Pulmonary artery endothelial cell (primary cell): ENCODE data around the gene HOOK2. TPM values are rescaled to one million over a fixed set of nuclear protein-coding genes. Genes with fewer than 3 reads are reported as not detected.
"Not testable (repeated sequence)": the region's sequence is repeated elsewhere in the genome, so short reads cannot be mapped to it uniquely, and the experiment has no call there.

Experiments
- DNase-seq: peaks from one replicate; pipeline ENCODE4 v3.0.0-alpha.2; 2011; ENCODE audit warnings: low read depth, low spot score
- total RNA-seq: library from RNA; depleted of rRNA; stranded (reverse); fragments of >200 nt; gene quantifications from 2 replicates; pipeline ENCODE4 v1.2.3, GENCODE V29; 2014

The HOOK2 gene, protein sequence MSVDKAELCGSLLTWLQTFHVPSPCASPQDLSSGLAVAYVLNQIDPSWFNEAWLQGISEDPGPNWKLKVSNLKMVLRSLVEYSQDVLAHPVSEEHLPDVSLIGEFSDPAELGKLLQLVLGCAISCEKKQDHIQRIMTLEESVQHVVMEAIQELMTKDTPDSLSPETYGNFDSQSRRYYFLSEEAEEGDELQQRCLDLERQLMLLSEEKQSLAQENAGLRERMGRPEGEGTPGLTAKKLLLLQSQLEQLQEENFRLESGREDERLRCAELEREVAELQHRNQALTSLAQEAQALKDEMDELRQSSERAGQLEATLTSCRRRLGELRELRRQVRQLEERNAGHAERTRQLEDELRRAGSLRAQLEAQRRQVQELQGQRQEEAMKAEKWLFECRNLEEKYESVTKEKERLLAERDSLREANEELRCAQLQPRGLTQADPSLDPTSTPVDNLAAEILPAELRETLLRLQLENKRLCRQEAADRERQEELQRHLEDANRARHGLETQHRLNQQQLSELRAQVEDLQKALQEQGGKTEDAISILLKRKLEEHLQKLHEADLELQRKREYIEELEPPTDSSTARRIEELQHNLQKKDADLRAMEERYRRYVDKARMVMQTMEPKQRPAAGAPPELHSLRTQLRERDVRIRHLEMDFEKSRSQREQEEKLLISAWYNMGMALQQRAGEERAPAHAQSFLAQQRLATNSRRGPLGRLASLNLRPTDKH
- 11.4 and 11.5 TPM in 2 replicates for total RNA-seq

DNA sequence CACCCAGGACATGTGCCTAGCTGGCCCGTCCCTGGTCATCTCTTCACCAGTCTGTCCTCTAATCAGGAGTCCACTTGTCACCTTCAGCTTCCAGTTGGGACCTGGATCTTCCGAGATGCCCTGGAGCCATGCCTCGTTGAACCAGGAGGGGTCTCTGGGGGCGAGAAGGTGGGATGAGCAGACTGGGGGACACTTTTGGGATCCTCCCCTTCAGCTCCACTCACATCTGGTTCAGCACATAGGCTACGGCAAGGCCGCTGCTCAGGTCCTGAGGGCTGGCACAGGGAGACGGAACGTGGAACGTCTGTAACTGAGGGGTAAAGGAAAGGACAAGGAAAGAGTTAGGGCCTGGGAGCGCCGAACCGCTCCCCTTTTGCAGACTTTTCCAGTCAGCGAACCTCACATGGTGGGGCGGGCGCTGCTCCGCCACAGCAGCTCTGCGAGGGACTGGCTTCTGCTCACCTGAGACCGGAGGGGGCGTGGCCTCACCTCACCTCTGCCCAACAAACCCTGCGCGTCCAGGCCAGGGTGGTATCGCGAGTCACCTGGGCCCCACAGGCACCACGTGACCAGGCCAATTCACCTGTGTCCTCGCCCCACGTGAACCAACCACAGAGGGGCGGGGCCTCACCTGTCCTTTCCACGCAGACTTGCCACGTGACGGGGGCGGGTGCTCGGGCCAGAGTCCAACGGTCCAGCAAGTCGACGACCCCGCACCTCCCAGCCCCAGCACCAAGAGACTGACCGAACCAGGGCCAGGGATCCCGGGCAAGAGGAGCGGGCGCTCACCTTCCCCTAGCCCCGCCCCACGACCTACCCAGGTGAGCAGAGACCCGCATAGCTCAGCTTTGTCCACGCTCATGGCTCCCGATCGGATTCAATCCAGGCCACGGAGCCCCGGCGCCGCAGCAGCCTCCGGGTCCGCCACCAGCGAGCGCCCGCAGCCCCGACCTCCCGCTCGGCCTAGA, at the start of gene HOOK2:
TSS of gene HOOK2 (minus strand) at position 965 of the 968 bp plus-strand sequence. CDS start at position 862, 103 bp downstream.
- DNase-seq, result no peak

DNA sequence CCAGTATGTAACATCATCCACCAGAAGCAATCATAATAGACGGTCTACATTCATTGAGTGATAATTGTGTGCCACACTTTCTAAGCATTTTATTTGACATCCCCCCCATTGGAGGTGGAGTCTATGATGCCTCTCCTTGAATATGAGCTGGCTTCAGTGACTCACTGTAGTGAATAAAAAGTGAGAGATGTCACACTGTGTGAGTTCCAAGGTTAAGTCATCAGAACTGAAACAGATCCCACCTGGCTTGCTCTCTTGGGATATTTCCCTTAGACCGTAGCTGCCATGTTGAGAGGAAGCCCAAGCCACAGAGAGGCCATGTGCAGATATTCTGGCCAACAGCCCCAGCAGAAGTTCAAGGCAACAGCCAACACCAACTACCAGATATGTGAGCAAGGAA, 46.4 kb upstream of the HOOK2 start:
- DNase-seq, result no peak

DNA sequence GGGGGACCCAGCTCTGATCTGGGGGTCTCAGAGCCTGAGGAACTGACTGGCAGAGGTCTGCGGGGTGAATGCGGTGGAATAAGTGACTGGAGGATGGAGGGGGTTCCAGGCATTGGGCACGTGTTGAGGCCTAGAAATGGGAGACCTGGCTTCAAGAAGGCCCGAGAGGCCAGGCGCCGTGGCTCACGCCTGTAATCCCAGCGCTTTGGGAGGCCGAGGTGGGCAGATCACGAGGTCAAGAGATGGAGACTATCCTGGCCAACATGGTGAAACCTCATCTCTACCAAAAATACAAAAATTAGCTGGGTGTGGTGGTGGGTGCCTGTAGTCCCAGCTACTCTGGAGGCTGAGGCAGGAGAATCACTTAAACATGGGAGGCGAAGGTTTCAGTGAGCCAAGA, 42.5 kb upstream of the HOOK2 start:
- not testable (repeated sequence) for DNase-seq

DNA sequence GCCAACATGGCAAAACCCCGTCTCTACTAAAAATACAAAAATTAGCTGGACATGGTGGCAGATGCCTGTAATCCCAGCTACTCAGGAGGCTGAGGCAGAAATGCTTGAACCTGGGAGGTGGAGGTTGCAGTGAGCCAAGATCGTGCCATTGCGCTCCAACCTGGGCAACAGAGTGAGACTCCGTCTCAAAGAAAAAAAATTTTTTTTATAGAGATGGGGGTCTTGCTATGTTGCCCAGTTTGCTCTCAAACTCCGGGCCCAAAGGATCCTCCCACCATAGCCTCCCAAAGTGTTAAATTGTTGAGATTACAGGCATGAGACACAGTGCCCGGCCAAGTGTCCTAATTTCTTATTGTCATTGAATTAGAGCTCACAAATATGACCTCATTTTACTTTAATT, 41.8 kb upstream of the HOOK2 start:
- not testable (repeated sequence) for DNase-seq

DNA sequence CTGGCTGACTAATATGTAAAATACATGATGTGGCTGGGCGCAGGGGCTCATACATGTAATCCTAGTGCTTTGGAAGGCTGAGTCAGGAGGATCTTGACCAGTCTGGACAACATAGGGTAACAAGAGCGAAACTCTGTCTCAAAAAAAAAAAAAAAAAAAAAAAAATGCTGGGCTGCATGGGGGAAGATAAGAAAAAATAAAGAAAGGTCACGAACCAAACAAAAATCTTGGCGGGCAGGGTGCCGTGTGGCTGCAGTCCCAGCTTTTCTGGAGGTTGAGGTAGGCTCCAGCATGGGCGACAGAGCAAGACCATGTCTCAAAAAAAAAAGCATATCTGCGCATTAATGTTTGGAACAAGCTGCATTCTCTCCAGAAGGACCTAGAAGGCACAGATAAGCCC, 39.7 kb upstream of the HOOK2 start:
- DNase-seq, result no peak

DNA sequence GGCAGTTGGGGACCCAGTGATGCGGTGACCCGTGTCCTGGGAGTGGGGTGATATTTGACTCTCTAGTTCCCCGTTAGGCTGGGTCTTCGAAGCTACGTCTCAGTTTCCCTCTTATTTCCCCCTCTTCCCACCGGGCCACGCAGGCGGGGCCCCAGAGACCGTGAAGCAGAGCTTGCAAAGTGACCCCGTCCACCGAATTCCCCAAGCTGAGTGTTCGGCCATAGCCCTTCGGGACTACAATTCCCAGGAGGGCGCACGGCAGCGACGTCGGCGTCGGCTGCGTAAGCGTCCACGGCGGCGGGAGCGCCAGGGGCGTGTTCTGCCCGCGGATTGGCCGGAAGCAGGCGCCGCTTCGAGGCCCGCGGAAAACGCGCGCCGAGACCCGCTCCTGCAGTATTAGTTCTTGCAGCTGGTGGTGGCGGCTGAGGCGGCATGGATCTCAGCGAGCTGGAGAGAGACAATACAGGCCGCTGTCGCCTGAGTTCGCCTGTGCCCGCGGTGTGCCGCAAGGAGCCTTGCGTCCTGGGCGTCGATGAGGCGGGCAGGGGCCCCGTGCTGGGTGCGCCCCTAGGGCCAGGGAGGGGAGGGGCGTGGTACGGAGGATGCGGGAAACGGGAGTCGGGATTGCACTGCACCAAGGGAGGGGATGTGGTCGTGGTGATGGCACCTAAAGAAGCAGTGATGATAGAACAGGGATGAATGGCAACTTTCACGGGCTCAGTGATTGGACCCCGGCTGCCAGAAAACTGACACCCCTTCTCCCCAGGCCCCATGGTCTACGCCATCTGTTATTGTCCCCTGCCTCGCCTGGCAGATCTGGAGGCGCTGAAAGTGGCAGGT, 31.1 kb upstream of the HOOK2 start, which contains the start of gene RNASEH2A:
TSS of gene RNASEH2A (plus strand) at position 343 of the 840 bp plus-strand sequence. CDS start at position 433, 90 bp downstream.
- peak; percentile 59 for DNase-seq

DNA sequence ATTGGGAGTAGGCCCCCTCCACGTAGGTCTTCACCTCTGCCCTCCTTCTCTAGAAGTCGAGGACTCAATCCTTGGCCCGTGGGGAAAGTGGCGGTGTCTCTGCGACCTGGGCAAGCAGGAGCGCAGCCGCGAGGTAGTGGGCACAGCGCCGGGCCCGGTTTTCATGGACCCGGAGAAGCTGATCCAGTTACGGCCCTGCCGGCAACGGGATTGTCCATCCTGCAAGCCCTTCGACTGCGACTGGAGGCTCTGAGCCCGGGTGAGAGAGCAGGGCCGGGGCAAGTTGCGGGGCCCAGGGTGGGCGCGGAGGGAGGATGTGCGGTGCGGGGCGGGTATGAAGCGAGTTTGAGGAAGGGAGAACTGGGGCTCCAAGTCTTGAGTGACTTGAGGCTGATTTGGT, 28.7 kb upstream of the HOOK2 start:
- no peak for DNase-seq

DNA sequence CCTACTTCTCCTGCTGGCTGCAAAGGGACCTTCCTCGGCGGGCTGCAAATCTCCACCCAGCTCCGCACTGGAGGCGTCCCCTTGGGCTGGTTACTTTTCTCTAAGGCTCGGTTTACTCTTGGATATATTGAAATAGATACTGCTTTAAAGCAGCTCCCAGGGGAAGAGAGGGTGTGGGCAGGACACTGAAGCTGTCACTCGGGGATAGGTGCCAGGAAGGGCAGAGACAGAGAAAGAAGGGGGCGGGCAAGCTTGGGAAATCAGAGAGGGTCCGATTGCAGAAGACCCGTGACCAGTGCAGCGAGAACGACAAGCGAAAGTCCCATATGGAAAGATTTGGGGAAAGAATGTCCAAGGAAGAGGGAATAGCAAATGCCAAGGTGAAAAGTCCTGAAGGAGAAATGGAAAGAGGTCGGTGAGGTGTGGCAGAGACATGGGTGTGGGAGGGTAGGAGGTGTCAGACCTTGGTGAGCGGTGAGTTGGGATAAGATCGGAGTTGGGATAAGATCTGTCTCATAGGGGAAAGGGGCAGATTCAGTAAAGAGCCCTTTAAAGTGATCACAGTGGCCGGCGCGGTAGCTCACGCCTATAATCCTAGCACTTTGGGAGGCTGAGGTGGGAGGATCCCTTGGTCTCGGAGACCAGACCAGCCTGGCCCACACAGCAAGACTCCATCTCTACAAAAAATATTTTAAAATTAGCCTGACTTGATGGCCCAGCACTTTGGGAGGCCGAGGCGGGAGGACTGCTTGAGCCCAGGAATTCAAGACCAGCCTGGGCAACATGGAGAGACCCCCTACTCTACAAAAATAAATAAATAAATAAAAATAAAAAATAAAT, 27.1 kb upstream of the HOOK2 start:
- DNase-seq, result no peak

DNA sequence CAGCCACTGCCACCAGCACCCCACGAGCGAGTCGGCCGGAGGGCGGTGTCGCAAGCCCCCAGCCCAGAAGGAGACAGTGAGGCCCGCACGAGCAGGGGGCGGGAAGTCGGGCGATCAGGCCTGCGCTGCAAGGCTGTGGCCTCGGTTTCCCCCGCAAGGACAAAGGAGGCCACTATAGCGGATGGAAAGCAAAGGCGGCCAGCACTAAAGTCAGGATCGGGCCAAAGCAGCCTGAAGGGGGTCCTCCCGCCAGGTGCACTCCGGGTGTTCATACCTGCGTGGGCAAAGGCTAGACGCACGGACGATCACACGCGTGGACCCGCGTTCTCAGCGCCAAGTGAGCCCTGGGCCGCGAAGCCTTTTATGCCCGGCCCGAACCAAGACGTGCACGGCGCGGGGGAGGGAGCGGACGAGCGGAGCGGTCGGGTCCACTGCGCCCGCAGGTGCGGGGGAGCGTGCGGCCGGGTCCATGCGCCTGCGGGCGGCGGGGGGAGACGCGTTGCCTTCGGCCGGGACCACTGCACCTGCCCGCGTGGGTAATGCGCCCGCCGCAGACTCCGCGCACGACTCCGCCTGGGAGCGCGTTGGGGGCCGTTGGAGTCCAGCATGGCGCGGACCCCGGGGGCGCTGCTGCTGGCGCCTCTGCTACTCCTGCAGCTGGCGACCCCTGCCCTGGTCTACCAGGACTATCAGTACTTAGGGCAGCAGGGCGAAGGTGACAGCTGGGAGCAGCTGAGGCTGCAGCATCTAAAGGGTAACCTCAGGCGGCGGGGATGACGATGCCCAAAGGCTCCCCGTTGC, 26.3 kb upstream of the HOOK2 start, which contains the start of the genes PRDX2 and THSD8:
TSS of gene PRDX2 (minus strand) at position 335 of the 801 bp plus-strand sequence. CDS start 539 bp downstream, outside the sequence.
TSS of gene THSD8 (plus strand) at position 604 of the 801 bp plus-strand sequence. CDS start at position 607, 3 bp downstream.
- no peak for DNase-seq

DNA sequence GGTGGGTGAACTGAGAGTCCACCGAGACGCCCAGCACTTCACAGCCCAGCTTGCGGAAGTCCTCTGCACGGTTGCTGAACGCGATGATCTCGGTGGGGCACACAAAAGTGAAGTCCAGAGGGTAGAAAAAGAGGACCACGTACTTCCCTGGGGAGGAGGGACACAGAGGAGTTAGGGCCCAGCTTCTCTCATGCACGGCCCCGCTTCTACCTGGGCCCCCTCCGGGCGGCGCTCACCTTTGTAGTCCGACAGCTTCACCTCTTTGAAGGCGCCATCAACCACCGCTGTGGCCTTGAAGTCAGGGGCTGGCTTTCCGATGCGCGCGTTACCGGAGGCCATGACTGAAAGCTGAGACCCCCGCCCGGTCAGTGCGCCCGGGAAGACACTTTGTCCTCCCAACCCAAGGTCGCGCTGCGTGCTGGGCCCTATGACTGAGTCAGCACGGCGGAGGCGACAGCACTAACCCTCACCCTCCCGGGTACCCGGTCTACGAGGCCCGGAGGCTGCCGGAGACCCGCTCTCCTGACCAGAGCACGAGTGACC, 25.6 kb upstream of the HOOK2 start:
- no peak for DNase-seq

DNA sequence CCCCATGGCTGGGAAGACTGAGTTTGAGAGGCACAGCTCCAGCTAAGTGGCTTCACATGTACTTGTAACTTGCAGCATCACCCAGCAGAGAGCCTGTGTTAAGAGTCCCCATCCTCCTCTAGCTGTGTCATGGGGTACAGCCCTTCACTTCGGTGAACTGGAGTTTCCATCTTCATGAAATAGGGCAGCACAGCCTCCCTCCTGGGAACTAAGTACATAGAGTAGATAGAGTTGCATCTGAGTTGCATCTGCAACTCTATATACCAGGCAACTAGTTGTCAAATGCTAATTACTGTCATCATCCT, 25.1 kb upstream of the HOOK2 start:
- no peak for DNase-seq

DNA sequence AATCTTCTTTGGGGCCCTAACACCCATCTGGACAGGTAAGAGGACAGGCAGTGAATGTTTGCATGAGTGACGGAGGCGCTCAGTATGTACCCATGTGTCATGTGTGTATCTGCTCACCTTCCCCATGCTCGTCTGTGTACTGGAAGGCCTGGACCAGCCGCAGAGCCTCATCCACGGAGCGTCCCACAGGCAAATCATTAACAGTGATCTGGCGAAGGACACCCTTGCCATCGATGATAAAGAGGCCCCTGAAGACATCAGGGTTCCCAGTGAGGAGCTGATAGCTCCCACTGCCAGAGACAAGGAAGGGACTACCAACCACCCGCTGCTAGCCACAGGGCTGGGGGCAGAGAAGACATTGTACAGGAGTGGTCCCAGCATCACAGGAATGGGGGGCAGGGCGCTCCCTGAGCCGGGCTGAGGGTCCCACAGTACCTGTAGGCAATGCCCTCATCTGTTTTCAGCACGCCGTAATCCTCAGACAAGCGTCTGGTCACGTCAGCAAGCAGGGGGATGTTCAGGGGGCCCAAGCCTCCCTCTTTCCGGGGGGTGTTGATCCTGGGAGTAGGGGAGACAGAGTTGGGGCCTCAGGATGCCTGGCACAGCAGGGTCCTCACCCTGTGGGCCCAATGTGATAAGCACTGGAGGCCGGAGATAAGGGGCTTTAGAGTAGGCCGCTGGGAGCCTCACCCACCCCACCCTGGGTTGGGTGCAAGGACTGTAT, 24.6 kb upstream of the HOOK2 start:
- DNase-seq, result no peak

DNA sequence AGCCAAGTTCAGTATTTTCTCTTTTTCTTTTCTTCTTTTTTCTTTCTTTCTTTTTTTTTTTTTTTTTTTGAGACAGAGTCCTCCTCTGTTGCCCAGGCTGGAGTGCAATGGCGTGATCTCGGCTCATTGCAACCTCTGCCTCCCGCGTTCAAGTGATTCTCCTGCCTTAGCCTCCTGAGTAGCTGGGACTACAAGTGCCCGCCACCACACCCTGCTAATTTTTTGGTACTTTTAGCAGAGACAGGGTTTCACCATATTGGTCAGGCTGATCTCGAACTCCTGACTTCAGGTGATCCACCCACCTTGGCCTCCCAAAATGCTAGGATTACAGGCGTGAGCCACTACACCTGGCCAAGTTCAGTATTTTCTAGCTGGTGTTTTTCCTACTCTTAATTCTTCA, 22.3 kb upstream of the HOOK2 start:
- not testable (repeated sequence) for DNase-seq

DNA sequence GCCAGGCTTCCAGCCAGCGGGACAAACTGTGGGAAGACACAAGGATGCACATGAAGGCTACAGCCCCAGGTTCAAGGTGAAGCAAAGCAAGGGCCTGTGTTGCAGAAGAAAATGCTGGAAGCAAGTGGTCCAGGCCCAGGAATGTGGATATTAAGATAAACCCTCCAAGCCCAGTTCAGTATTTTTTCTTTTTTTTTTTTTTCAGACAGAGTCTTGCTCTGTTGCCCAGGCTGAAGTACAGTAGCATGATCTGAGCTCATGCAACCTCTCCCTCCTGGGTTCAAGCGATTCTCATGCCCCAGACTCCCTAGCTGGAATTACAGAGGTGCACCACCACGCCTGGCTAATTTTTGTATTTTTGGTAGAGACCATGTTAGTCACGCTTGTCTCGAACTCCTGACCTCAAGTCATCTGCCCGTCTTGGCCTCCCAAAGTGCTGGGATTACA, 21.8 kb upstream of the HOOK2 start:
- no peak for DNase-seq

DNA sequence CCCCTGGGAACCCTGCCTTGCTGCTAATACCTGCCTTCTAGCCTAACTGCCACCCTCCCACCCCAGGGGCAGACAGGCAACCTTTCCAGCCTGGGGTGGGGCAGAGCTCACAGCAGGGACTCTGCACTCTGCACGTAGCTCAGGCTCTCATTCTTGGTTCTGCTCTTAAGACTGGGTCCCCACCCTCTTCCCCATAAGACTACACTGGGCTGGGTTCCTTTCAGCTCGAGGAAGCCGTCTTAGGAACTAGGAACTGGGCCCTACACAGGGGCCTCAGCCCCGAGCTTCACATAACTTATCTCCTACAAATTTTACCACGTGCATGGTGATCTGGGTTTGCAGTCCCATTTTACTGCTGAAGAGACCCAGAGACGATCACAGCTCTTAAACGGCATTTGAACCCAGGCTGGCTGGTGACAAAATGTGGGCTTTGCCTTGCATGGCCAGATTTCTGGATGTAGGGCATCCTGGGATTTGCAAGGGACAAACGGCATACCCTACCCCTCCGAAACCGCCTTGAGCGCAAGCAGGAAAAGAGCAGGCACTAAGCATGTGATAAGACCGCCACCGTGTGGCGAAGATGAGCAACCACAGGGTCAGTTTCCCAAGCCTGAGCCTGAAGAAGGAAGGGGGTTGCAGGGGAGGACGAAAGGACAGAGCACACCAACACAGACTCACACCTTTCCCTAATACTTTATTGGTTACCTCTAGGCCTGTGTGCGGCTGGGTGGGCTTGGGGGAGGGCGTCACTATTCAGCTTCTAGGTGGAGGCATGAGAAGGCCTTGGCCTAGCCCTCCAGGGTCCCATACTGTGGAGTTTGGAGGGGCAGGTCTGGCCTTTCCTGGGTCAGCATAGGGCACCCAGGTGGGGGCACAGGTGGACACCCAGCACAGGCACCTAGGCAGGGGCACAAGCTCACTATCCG, 21.1 kb upstream of the HOOK2 start:
- DNase-seq, result peak; percentile 43

DNA sequence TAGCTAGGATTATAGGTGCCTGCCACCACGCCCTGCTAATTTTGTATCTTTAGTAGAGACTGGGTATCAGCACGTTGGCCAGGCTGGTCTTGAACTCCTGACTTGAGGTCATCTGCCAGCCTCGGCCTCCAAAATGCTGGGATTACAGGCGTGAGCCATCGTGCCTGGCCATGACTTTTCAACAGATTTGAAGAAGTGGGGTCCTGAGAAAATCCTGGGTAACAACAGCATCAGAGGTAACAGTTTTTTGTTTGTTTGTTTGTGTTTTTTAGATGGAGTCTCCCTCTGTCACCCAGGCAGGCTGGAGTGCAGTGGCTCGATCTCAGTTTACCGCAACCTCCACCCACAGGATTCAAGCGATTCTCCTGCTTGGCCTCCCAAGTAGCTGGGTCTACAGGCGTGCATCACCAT, 19.6 kb upstream of the HOOK2 start:
- DNase-seq, result no peak
